K562 (cell line): Measurements from ENCODE around the gene SLC24A4. TPM values are rescaled to one million over a fixed set of nuclear protein-coding genes. Genes with fewer than 3 reads are reported as not detected.

Source experiments
- ATAC-seq: fragments of 200-7000 bp; cut with Tn5 transposase; 3 replicates; pipeline ENCODE4 v1.9.1; 2020; ENCODE audit warnings: moderate library complexity
- BruUV-seq: library from RNA; stranded (reverse); fragments of 400-500 nt; replicated peaks from 2 replicates; lab custom pipeline; 2021; lab: Mats Ljungman, UMichigan
- CTCF ChIA-PET: fragments of 300-600 bp; formaldehyde crosslinking; extraction: SDS; loops from one replicate; lab custom pipeline; 2021; ENCODE audit warnings: low intra/inter-chr PET ratio; lab: Yijun Ruan, JAX
- POLR2A ChIA-PET: fragments of 300-600, 350-650 bp; sonication (Branson Sonifier 250); formaldehyde crosslinking; extraction: SDS; loops from one replicate; lab custom pipeline; 2021; ENCODE audit warnings: antibody characterized with exemption, inconsistent platforms; lab: Yijun Ruan, JAX
- DNase-seq, 4 experiments: peaks; one replicate each; pipeline versions ENCODE4 v3.0.0 to v3.0.0-alpha.2; 2011 to 2018; ENCODE audit warnings: low spot score in 3 of 4, mixed read lengths in 3 of 4; ENCODE audit errors: extremely low read depth in 1 of 4
- FAIRE-seq: peaks from 2 replicates; lab custom pipeline; 2011; peaks lifted over from hg19 to GRCh38; lab: Jason Lieb, UNC
- H2AFZ ChIP-seq: 2 replicates; pipeline ENCODE4 v1.6.0; 2011; ENCODE audit warnings: low read depth, low read length, control low read depth, inconsistent platforms
- H3K27ac ChIP-seq: fragments of 200-600 bp; 3 replicates; pipeline ENCODE4 v1.8.0; 2011; ENCODE audit warnings: low read depth, mild to moderate bottlenecking, control low read depth, inconsistent platforms, low read length, moderate library complexity, mixed read lengths; ENCODE audit errors: extremely low read depth
- H3K27me3 ChIP-seq, 2 experiments: fragments of 300-600 bp in 1 of 2; 2 replicates in 1 of 2; 3 replicates in 1 of 2; pipeline versions ENCODE4 v1.6.0 to v1.8.0; 2011; ENCODE audit warnings: inconsistent platforms in 2 of 2, low read length in 2 of 2, mild to moderate bottlenecking in 1 of 2, mixed read lengths in 1 of 2, moderate library complexity in 1 of 2; ENCODE audit not compliant: control insufficient read depth in 2 of 2, insufficient read depth in 2 of 2
- H3K36me3 ChIP-seq: fragments of 300-600 bp; 3 replicates; pipeline ENCODE4 v1.8.0; 2011; ENCODE audit warnings: mild to moderate bottlenecking, low read length, inconsistent platforms; ENCODE audit not compliant: control insufficient read depth, insufficient read depth
- H3K4me1 ChIP-seq, 2 experiments: fragments of 200-600 bp in 1 of 2; replicated peaks in 1 of 2; 2 replicates in 1 of 2; 3 replicates in 1 of 2; pipeline versions ENCODE4 v1.5.1 to v1.8.0; 2011; ENCODE audit warnings: inconsistent platforms in 2 of 2, low read length in 2 of 2, mild to moderate bottlenecking in 1 of 2, mixed read lengths in 1 of 2, moderate library complexity in 1 of 2; ENCODE audit not compliant: control insufficient read depth in 2 of 2, insufficient read depth in 2 of 2
- H3K4me2 ChIP-seq: 2 replicates; pipeline ENCODE4 v1.6.1; 2011; ENCODE audit warnings: low read length, control low read depth, inconsistent platforms, mixed read lengths; ENCODE audit not compliant: insufficient read depth
- H3K4me3 ChIP-seq: fragments of 200-600 bp; sonication (generic), shearing (Covaris generic); 2 replicates; pipeline ENCODE4 v1.5.1; 2016; ENCODE audit warnings: control low read depth, inconsistent platforms
- H3K79me2 ChIP-seq: fragments of 200-600 bp; 3 replicates; pipeline ENCODE4 v1.8.0; 2011; ENCODE audit warnings: low read length, inconsistent platforms; ENCODE audit not compliant: control insufficient read depth, insufficient read depth
- H3K9ac ChIP-seq, 2 experiments: 2 replicates each; pipeline versions ENCODE4 v1.6.0 to v1.6.1; 2011; ENCODE audit warnings: low read depth in 2 of 2, low read length in 2 of 2, control low read depth in 1 of 2, inconsistent platforms in 1 of 2, mild to moderate bottlenecking in 1 of 2, mixed read lengths in 1 of 2; ENCODE audit not compliant: insufficient read depth in 1 of 2
- H3K9me1 ChIP-seq: one replicate; pipeline ENCODE4 v1.6.0; 2011; ENCODE audit warnings: inconsistent platforms, mild to moderate bottlenecking, low read length, moderate library complexity; ENCODE audit not compliant: control insufficient read depth, insufficient read depth
- H3K9me3 ChIP-seq: replicated peaks from 2 replicates; pipeline ENCODE4 v1.5.1; 2011; ENCODE audit warnings: low read depth, low read length, inconsistent platforms; ENCODE audit not compliant: control insufficient read depth, insufficient read depth
- H4K20me1 ChIP-seq: replicated peaks from 2 replicates; pipeline ENCODE4 v1.6.1; 2011; ENCODE audit warnings: low read length, inconsistent platforms, mixed read lengths; ENCODE audit not compliant: control insufficient read depth, insufficient read depth
- ELK3 ChIP-seq: fragments of 450-650 bp; formaldehyde crosslinking; IDR thresholded peaks from 2 replicates; pipeline ENCODE4 v1.4.0; 2020; ENCODE audit warnings: mild to moderate bottlenecking
- ID3 ChIP-seq, 2 experiments: fragments of 250-450 bp in 1 of 2; fragments of 450-650 bp in 1 of 2; sonication (Bioruptor Pico) in 1 of 2; IDR thresholded peaks; 2 replicates each; pipeline versions ENCODE4 v1.6.1 to v1.8.0; 2016 to 2021; ENCODE audit warnings: mild to moderate bottlenecking in 2 of 2, moderate library complexity in 2 of 2, missing compliant biosample characterization in 1 of 2, missing genetic modification characterization in 1 of 2
- KDM4B ChIP-seq, 2 experiments: fragments of 450-650 bp in 1 of 2; sonication (generic) in 1 of 2; IDR thresholded peaks; 2 replicates each; pipeline ENCODE4 v1.6.1; 2016 to 2017; ENCODE audit warnings: borderline replicate concordance in 2 of 2, antibody characterized with exemption in 1 of 2, low read depth in 1 of 2, mild to moderate bottlenecking in 1 of 2
- MAFG ChIP-seq: fragments of 450-650 bp; conservative IDR thresholded peaks from 2 replicates; pipeline ENCODE4 v1.6.1; 2016; ENCODE audit warnings: missing genetic modification characterization, missing compliant biosample characterization
- MBD2 ChIP-seq: sonication (generic); IDR thresholded peaks from 2 replicates; pipeline ENCODE4 v1.6.1; 2016; ENCODE audit warnings: low read depth, borderline replicate concordance
- PURB ChIP-seq: sonication (generic); formaldehyde crosslinking; IDR thresholded peaks from 2 replicates; pipeline ENCODE4 v1.9.0; 2021; ENCODE audit warnings: low read depth, mild to moderate bottlenecking, missing genetic modification reagents
- SMAD2 ChIP-seq: fragments of 150-350 bp; IDR thresholded peaks from 2 replicates; pipeline ENCODE4 v1.6.1; 2014; ENCODE audit warnings: low read depth, mild to moderate bottlenecking, low read length
- TRIM28 ChIP-seq: fragments of 450-650 bp; IDR thresholded peaks from 2 replicates; pipeline ENCODE4 v1.6.1; 2017
- ZNF121 ChIP-seq: sonication (generic); formaldehyde crosslinking; conservative IDR thresholded peaks from 2 replicates; pipeline ENCODE4 v1.8.0; 2022; ENCODE audit warnings: missing genetic modification reagents
- ZSCAN32 ChIP-seq: fragments of 450-650 bp; formaldehyde crosslinking; IDR thresholded peaks from 2 replicates; pipeline ENCODE4 v1.4.0; 2020; ENCODE audit warnings: mild to moderate bottlenecking, moderate library complexity
- WGBS: fragments of 100-300 bp; shearing (Covaris generic); methylation state at CpG from one replicate; pipeline ENCODE4 v1.1.6; 2016; ENCODE audit warnings: low coverage, mixed read lengths; ENCODE audit not compliant: insufficient coverage; ENCODE audit errors: missing lambda C conversion rate; 5-methylcytosine and 5-hydroxymethylcytosine counted together
- in situ Hi-C: fragments of 300-500 bp; cut with MboI; formaldehyde crosslinking; loops from 4 replicates; pipeline ENCODE4 v1.15.0; 2018; ENCODE audit warnings: inconsistent platforms, mixed read lengths
- intact Hi-C: fragments of 100-400 bp; cut with micrococcal nuclease; formaldehyde crosslinking; loops from 2 replicates; pipeline ENCODE4 v1.14.2; 2022
- polyA plus RNA-seq, 8 experiments: library from polyadenylated mRNA; depleted of rRNA in 4 of 8; stranded (reverse) in 5 of 8; unstranded in 3 of 8; fragments of >200 nt; fragmentation: Nextera tagmentation in 2 of 8; fragmentation: Illumina TruSeq in 1 of 8; extraction: Ambion mirVana in 2 of 8; extraction: Trizol in 1 of 8; gene quantifications; 2 replicates each; pipeline versions ENCODE4 v1.2.1 to v1.2.3, GENCODE V29; 2011 to 2014; ENCODE audit warnings: inconsistent platforms in 1 of 8, missing spikeins in 1 of 8
- total RNA-seq, 7 experiments: library from RNA; depleted of rRNA in 6 of 7; stranded (reverse); fragments of >200 nt in 6 of 7; fragmentation: Illumina TruSeq in 2 of 7; extraction: Trizol in 2 of 7; gene quantifications; 2 replicates each; pipeline versions ENCODE4 v1.2.1 to v1.2.3, GENCODE V29; 2011 to 2021; ENCODE audit warnings: low replicate concordance in 1 of 7
- TF ChIP-seq, protein P1 (sequence below), 2 experiments: fragments of 450-650 bp in 1 of 2; sonication (generic) in 1 of 2; formaldehyde crosslinking; conservative IDR thresholded peaks; 2 replicates each; pipeline versions ENCODE4 v1.4.0 to v1.8.1; 2020 to 2022; ENCODE audit warnings: mild to moderate bottlenecking in 1 of 2, missing genetic modification reagents in 1 of 2
- TF ChIP-seq, protein P2 (sequence below): sonication (generic); formaldehyde crosslinking; IDR thresholded peaks from 2 replicates; pipeline ENCODE4 v1.8.0; 2022; ENCODE audit warnings: missing genetic modification reagents, mild to moderate bottlenecking, borderline replicate concordance

The SLC24A4 gene
- total and polyA plus RNA-seq, 9 of the 15 experiments (the other 6 are each of a cell fraction or from before 2014, with no cell fraction given), result not detected

- in situ Hi-C loops, result no loop called here
- peaks cover 0 to 25% of the 10 kb centered on the region in 2 experiments; a peak in 2 of 5 replicates for H3K27me3 ChIP-seq
- H3K4me3 ChIP-seq, result no peak overlapping the region
- H4K20me1 ChIP-seq, result no peaks in the 10 kb centered on the region
- H3K4me1 ChIP-seq, result no peaks in the 10 kb centered on the region
- CTCF ChIA-PET, result no interaction called here
- H3K4me2 ChIP-seq, result no peak overlapping the region
- FAIRE-seq (no peak), ATAC-seq (no peak), DNase-seq (no peak)
- H3K79me2 ChIP-seq, result no peaks in the 10 kb centered on the region
- no peak overlapping the region for H3K9ac ChIP-seq
- no peak overlapping the region for H3K27ac ChIP-seq
- TF ChIP-seq ZNF121 (CRISPR knock-in tag), result 0 out of 2 replicates have a peak, but pooled peaks have one; percentile 10
- no peak for TF ChIP-seq MBD2
- 0% methylated on average over 6 of the region's 6 CpGs for WGBS
- no peaks in the 10 kb centered on the region for H3K9me1 ChIP-seq
- H3K9me3 ChIP-seq, result no peaks in the 10 kb centered on the region
- H2AFZ ChIP-seq, result no peak overlapping the region
- intact Hi-C loops, result no loop called here
- BruUV-seq, result no TSS peak
- H3K36me3 ChIP-seq, result no peaks in the 10 kb centered on the region
- POLR2A ChIA-PET, result no interaction called here
Measured at GRCh38 chr14:92523752-92524151, 200.8 kb downstream of the SLC24A4 start.

- Histone ChIP-seq H3K9ac (no peak overlapping the region), H3K36me3 (no peaks in the 10 kb centered on the region), H2AFZ (no peak overlapping the region), H3K4me3 (no peak overlapping the region), H3K9me3 (no peaks in the 10 kb centered on the region), H3K27me3 (peaks cover 0 to 24% of the 10 kb centered on the region in 2 experiments; a peak in 2 of 5 replicates), H3K27ac (no peak overlapping the region), H3K9me1 (no peaks in the 10 kb centered on the region), H3K4me2 (no peak overlapping the region), H3K79me2 (no peaks in the 10 kb centered on the region), H3K4me1 (no peaks in the 10 kb centered on the region), H4K20me1 (no peaks in the 10 kb centered on the region)
- no TSS peak for BruUV-seq
- in situ Hi-C loops, result no loop called here
- FAIRE-seq (no peak), ATAC-seq (no peak), DNase-seq (no peak)
- ChIA-PET POLR2A (no interaction called here), CTCF (no interaction called here)
- intact Hi-C loops, result no loop called here
- 1% methylated on average over 10 of the region's 10 CpGs for WGBS
- TF ChIP-seq, protein P1, sequence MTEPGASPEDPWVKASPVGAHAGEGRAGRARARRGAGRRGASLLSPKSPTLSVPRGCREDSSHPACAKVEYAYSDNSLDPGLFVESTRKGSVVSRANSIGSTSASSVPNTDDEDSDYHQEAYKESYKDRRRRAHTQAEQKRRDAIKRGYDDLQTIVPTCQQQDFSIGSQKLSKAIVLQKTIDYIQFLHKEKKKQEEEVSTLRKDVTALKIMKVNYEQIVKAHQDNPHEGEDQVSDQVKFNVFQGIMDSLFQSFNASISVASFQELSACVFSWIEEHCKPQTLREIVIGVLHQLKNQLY (CRISPR knock-in tag; conservative IDR thresholded peaks at IDR 0.05), result no peak
- TF ChIP-seq MAFG (tag), result no peak
- no peak for TF ChIP-seq SMAD2
- no peak for TF ChIP-seq KDM4B (IDR thresholded peaks at IDR 0.05; ENCODE audit: borderline replicate concordance in 2 of 2, low read depth in 1 of 2)
- no peak for TF ChIP-seq ZSCAN32
- TF ChIP-seq, protein P2, sequence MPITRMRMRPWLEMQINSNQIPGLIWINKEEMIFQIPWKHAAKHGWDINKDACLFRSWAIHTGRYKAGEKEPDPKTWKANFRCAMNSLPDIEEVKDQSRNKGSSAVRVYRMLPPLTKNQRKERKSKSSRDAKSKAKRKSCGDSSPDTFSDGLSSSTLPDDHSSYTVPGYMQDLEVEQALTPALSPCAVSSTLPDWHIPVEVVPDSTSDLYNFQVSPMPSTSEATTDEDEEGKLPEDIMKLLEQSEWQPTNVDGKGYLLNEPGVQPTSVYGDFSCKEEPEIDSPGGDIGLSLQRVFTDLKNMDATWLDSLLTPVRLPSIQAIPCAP (CRISPR knock-in tag), result no peak
- TF ChIP-seq PURB, result no peak
- TF ChIP-seq ID3 (CRISPR knock-in tag; IDR thresholded peaks at IDR 0.05), result no peak
- no peak for TF ChIP-seq ID3 (tag; IDR thresholded peaks at IDR 0.05)
- no peak for TF ChIP-seq TRIM28
- TF ChIP-seq ELK3, result no peak
Measured at GRCh38 chr14:92524602-92525185, 201.7 kb downstream of the SLC24A4 start.
